Right cardiac atrium (tissue), 5 donors: ENCODE results near the gene TTLL9. TPM values are rescaled to one million over a fixed set of nuclear protein-coding genes. Genes with fewer than 3 reads are reported as not detected.

Source experiments
- ATAC-seq, 2 donors: fragments of 200-7000 bp; cut with Tn5 transposase; one replicate each; pipeline versions ENCODE4 v1.8.0 to v1.9.1; 2020; ENCODE audit warnings: moderate library complexity in 2 of 2, mild to moderate bottlenecking in 1 of 2
- DNase-seq, 3 donors: peaks; one replicate each; pipeline ENCODE4 v3.0.0-alpha.2; 2020
- H3K27ac ChIP-seq: one replicate; pipeline ENCODE4 v1.5.1; 2013; ENCODE audit warnings: mild to moderate bottlenecking, low read length, control low read depth, moderate library complexity
- H3K27me3 ChIP-seq: one replicate; pipeline ENCODE4 v1.6.1; 2013; ENCODE audit not compliant: control insufficient read depth, insufficient read depth
- H3K4me1 ChIP-seq: one replicate; pipeline ENCODE4 v1.6.1; 2013; ENCODE audit warnings: low read length; ENCODE audit not compliant: control insufficient read depth, insufficient read depth
- H3K4me3 ChIP-seq: one replicate; pipeline ENCODE4 v1.5.1; 2013; ENCODE audit warnings: low read length, control low read depth
- H3K9me3 ChIP-seq: one replicate; pipeline ENCODE4 v1.6.1; 2013; ENCODE audit warnings: low read length; ENCODE audit not compliant: control insufficient read depth
- WGBS: extraction: QIAGEN DNeasy Blood & Tissue Kit; methylation state at CpG from one replicate; pipeline ENCODE4 v1.1.7; 2013; 5-methylcytosine and 5-hydroxymethylcytosine counted together
- intact Hi-C, 4 donors: fragments of 100-400 bp; cut with DNase I; formaldehyde crosslinking; loops; one replicate each; pipeline versions ENCODE4 v1.11.0 to v1.14.0; 2022 to 2023
- polyA plus RNA-seq: library from polyadenylated mRNA; stranded (reverse); fragments of 200-250 nt; gene quantifications from one replicate; pipeline ENCODE4 v1.2.3, GENCODE V29; 2013
- total RNA-seq, 4 donors: library from RNA; stranded (reverse); fragmentation: NEBNext Ultra II Directional; extraction: Animal tissue kit (Norgen Biotek cat#: 25700); gene quantifications; one replicate each; pipeline ENCODE4 v1.2.1, GENCODE V29; 2021
- donor health status: healthy with polysubstance abuse.
- donor health status: DM: no; HTN: yes; CAD: no.
- donor health status: DM: no; HTN: no; CAD: no.
- donor health status: DM: no; HTN: yes; CAD: no; lungs with severe emphysema.
- donor health status: DM: yes; HTN: yes; CAD: no.

The TTLL9 gene
- total and polyA plus RNA-seq, 5 donors = 0.14 to 0.19 (median 0.15) TPM; not detected in 2

DNA sequence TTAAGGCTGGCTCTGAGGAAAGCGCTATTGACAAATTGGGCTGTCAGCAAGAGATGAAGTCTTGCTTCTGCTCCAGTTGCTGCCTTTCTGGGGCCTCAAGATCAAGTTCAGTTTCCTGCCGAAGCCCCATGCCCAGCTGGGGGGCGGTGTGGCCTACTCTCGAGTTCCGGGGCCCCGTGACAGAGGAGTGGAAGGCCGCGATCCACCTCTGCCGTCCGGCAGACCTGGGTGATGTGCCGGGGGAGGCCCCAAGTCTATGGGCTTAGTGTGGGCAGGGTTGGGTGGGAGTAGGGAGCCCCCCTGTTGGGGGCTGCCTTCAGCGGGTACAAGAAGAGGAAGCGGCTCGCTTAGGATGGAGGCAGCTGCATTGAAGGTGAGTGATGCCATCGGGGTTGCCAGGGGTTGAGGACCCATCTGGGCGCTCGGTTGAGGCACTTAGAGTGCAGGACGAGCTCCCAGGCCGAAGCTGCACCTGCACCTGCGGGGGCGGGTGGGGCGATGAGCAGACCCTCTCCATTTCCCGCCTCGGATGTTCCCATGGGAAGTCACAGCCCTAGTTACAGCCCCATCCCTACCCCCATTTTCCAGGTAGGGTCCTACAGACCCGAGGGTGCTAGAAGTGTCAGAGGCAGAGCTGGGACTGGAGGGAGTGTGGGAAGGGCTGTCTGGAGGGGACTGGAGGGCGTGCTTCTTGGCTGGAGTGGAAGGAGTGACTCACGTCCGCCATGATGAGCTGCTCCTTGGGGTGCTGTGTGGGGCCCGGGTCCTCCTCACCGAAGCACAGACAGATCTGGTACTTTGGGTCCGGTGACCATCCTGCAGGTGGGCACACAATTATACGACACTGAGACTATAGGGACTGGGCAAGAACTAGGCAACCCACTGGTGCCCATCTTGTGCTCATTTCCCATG is 22.1 kb upstream of the TTLL9 start:
- intact Hi-C loops = no loop called here
- Histone ChIP-seq H3K27me3 (no peaks in the 10 kb centered on the region), H3K9me3 (no peaks in the 10 kb centered on the region), H3K4me1 (no peaks in the 10 kb centered on the region), H3K27ac (no peak overlapping the region), H3K4me3 (no peak overlapping the region)
- DNase-seq (peak in 1 of 3 donors; percentile 15), ATAC-seq (no peak)
- WGBS = 86% methylated on average over 32 of the region's 32 CpGs

DNA sequence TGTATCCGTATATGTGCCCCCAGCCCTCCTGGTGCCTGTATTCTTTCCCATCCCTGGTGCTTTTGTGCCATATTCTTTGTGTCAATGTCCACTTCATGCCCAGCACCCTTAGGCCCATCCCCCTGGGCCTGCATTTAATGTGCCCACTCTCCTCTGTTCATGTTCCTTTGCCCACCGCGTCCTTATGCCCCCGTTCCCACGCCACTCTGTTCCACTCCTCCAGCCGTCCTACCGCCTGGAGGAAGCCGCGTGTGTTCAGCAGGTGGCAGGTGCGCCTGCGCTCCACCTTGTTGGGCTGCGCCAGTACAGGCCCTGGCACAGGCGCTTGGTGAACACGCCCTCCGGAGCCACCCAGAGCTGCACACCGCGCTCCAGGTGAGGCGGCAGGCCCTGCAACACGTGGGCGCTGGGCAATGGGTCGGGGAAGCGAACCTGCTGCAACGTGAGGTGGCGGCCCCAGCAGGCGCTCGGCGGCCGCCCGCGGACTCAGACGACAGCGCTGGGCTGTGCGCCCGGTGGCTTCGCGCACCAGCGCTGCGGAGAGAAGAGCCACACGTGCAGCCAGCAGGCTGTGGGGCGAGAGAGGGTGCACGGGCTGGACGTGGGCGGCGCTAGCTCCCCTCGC is 21.0 kb upstream of the TTLL9 start:
- no peaks in the 10 kb centered on the region for H3K27me3 ChIP-seq
- WGBS = 30% methylated on average over 45 of the region's 45 CpGs
- no peak overlapping the region for H3K4me3 ChIP-seq
- DNase-seq (peak in 1 of 3 donors; percentile 37), ATAC-seq (no peak)
- no peak overlapping the region for H3K27ac ChIP-seq
- intact Hi-C loops = no loop called here
- H3K4me1 ChIP-seq = no peaks in the 10 kb centered on the region
- no peaks in the 10 kb centered on the region for H3K9me3 ChIP-seq

DNA sequence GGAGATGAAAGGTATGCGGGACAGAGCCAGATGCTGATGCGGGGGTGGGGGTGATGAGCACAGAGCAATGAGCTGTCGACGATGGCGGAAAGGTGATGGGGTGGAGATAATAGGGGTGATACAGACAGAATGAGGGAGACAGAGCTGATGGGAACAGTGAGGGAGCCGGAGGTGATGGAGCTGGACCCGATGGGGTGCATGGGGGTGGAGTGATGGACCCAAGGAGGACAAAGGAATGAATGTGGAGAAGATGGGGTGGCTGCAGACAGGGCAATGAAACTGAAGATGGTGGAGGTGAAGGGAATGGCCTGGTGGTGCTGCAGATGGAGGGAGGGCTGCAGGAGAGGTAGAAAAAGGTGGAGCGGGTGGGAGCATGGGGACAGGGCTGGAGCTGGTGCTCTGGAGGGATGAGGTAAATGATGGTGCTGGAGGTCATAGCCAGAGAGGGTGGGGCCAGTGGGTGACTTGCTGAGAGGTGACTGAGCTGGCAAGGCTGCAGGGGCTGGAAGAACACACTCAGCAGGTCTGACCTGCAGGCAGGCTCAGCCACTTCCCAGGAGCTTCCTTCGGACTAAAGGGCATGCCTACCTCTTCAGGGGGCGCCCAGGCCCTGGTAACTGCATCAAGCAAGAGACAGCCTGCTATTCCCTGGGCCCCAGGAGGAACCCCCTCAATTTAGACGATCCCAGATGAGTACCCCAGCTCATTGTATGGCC is 19.0 kb upstream of the TTLL9 start:
- Histone ChIP-seq H3K4me1 (no peaks in the 10 kb centered on the region), H3K4me3 (no peak overlapping the region), H3K27ac (no peak overlapping the region), H3K9me3 (no peaks in the 10 kb centered on the region), H3K27me3 (no peaks in the 10 kb centered on the region)
- intact Hi-C loops = loop anchor here (5.0 to 10.0 kb wide), 5 partner anchors 101 to 243 kb away; partner anchors contain the start of gene PDRG1 (in 3 of the 4)
- DNase-seq = peak in 1 of 3 donors; percentile 16
- no peak for ATAC-seq
- 68% methylated on average over 11 of the region's 11 CpGs for WGBS

DNA sequence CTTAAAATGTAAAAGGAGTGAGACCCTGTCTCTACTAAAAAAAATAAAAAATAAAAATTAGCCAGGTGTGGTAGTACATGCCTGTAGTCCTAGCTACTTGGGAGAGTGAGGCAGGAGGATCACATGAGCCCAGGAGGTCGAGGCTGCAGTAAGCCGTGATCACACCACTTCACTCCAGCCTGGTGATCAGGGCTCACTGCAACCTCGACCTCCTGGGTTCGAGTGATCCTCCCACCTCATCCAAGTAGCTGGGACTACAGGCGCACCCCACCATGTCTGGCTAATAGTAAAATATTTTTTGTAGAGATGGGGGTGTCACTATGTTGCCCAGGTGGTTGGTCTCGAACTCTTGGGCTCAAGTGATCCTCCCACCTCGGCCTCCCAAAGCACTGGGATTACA is 17.0 kb upstream of the TTLL9 start:
- no peaks in the 10 kb centered on the region for H3K4me1 ChIP-seq
- peak in 1 of 3 donors; percentile 10 for DNase-seq
- intact Hi-C loops = loop anchor here (2.0 to 10.0 kb wide), 6 partner anchors 99 to 241 kb away; partner anchors contain the start of gene PDRG1 (in 4 of the 4)
- H3K9me3 ChIP-seq = no peaks in the 10 kb centered on the region
- no peak overlapping the region for H3K27ac ChIP-seq
- ATAC-seq = no peak
- H3K27me3 ChIP-seq = no peaks in the 10 kb centered on the region
- 81% methylated on average over 7 of the region's 7 CpGs for WGBS
- no peak overlapping the region for H3K4me3 ChIP-seq

DNA sequence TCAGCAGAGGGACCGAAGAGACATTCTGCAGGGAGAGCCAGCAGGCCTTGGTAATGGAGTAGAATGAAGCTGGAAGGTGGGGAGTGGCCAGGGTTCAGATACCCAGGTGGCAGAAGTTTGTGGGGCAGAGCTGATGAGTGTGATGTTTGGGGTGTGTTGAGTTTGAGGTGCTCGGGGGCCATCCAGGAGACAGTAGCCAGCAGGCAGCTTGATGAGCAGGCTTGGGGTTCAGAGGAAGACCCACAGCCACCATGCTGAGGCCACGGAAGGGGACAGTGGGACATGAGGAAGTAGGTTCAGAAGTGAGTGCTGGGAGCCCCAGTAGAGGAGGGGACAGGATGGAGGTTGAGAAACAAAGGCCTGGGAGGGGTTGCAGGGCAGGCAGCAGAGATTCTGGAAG is 13.9 kb upstream of the TTLL9 start:
- 68% methylated on average over 3 of the region's 3 CpGs for WGBS
- Histone ChIP-seq H3K27ac (no peak overlapping the region), H3K4me3 (no peak overlapping the region), H3K27me3 (no peaks in the 10 kb centered on the region), H3K4me1 (no peaks in the 10 kb centered on the region), H3K9me3 (no peaks in the 10 kb centered on the region)
- intact Hi-C loops = loop anchor here in 3 of 4 donors (10.0 kb wide), 3 partner anchors 98 to 238 kb away; partner anchors contain the start of gene PDRG1 (in 1 of the 3)
- ATAC-seq = no peak
- DNase-seq = peak in 1 of 3 donors; percentile 3

DNA sequence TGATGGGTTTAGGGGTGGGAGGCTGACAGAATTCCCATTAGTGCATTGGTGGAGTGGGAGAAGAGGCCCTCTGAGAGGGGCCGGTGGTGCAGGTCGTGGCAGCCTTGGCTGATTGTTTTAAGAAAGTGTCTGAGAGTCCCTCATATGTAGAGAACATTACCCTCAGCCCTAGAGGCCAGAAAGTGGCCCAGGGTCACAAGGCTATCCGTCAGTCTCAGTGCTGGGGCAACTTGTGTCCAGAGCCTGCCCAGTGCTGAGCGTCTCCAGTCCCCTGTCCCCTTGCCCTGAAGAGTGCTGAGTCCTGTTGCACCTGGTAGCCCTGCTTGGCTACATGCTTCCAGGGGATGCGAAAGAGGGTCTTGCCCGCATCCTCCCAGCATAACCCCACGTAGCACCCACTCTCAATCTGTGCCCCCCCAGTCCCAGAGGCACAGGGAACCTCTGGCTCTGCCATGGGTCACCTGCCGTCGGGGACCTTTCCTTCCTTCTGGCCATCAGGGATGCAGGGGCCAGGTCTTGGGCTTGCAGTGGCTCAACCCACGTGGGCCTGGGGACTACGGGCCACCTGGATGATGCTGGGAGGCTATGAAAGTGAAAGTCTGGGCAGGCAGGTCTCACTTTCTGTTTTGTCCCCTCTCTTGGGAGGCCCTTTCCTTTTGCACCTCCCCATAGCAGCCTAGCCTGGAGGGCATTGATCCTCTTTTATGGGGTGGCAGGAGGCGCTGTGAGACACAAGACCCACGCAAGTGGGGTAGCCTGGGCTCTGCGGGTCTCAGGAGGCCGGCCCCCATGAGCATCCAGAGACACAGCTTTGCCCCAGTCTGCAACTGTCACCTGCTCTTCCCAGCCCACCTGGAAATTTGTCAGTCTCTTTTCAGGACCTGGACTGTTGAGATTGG is 12.3 kb upstream of the TTLL9 start:
- Histone ChIP-seq H3K27ac (no peak overlapping the region), H3K9me3 (no peaks in the 10 kb centered on the region), H3K27me3 (no peaks in the 10 kb centered on the region), H3K4me1 (no peaks in the 10 kb centered on the region), H3K4me3 (no peak overlapping the region)
- DNase-seq (peak in 1 of 3 donors; percentile 25), ATAC-seq (no peak)
- intact Hi-C loops = loop anchor here in 3 of 4 donors (10.0 kb wide), 3 partner anchors 97 to 237 kb away; partner anchors contain the start of gene PDRG1 (in 1 of the 3)
- WGBS = 78% methylated on average over 15 of the region's 15 CpGs

DNA sequence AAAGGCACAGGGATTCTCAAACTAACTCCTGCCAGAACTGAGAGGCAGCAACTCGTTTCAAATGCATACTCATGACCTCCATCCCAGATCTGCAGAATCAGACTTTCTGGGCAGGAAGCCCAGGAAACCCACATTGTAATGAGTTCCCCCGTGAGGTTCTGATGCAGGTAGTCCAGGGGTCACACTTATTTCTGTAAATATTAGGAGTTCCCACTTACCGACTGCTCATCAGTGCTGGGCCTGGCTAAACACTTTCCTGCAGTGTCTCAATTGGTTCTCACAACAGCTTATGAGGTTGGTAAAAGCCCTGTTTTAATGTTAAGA is 11.7 kb upstream of the TTLL9 start:
- intact Hi-C loops = loop anchor here in 3 of 4 donors (10.0 kb wide), 3 partner anchors 96 to 236 kb away; partner anchors contain the start of gene PDRG1 (in 1 of the 3)
- no peak for ATAC-seq
- H3K9me3 ChIP-seq = no peaks in the 10 kb centered on the region
- H3K4me1 ChIP-seq = no peaks in the 10 kb centered on the region
- H3K4me3 ChIP-seq = no peak overlapping the region
- no peaks in the 10 kb centered on the region for H3K27me3 ChIP-seq
- no peak for DNase-seq
- H3K27ac ChIP-seq = no peak overlapping the region
- WGBS = 46% methylated on average over 3 of the region's 3 CpGs

DNA sequence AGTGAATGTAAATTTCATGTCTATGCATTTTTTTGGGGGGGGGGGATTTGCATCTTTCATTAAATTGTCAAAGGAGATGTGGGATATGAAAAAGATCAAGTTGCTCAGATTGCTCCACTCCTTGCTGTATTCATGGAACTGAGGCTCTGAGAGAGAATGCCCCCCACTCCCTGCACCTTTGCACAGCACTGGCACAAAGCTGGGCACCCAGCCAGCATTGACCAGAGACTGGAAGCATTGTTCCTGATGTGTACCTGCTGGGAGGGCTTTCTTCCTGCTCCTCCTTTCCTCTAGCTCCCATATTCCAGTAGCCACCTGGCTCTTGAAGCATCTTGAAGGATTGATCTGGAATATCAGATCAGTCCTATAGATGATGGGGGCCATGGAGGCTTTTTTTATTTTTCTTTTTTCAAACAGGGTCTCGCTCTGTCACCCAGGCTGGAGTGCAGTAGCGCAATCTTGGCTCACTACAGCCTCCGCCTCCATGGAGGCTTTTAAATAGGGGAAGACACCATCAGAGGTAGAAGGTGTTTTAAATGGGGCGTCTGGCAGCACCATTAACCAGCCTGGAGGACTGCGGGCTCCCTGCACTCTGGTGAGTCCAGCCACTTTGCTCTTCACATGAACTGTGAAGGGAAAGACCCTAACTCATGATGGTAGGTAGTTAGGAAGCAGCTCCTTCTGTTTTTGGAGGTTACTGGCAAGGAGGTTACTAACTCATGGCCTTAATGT is 11.0 kb upstream of the TTLL9 start:
- Histone ChIP-seq H3K4me1 (no peaks in the 10 kb centered on the region), H3K9me3 (no peaks in the 10 kb centered on the region), H3K4me3 (no peak overlapping the region), H3K27ac (no peak overlapping the region), H3K27me3 (no peaks in the 10 kb centered on the region)
- ATAC-seq (no peak), DNase-seq (peak in 1 of 3 donors; percentile 42)
- intact Hi-C loops = loop anchor here in 3 of 4 donors (10.0 kb wide), 3 partner anchors 95 to 235 kb away; partner anchors contain the start of gene PDRG1 (in 1 of the 3)
- 95% methylated on average over 5 of the region's 5 CpGs for WGBS

DNA sequence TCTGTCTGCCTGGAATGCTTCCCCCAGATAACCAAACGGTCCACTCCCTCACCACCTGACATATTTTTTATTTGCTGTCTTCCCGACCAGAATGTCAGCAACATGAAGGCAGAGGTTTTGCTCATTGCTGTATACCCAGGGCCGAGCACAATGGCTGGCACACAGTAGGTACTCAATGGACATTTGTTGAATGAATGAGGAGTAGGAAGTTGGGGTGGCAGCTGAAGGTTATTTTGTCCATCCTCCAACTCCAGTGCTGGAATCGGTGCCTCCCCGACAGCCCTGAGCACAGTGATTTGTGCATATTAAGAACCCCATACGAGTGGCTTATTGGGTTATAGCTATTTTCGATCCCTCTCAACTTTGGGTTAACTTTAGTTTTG is 10.4 kb upstream of the TTLL9 start:
- DNase-seq (no peak), ATAC-seq (no peak)
- no peaks in the 10 kb centered on the region for H3K4me1 ChIP-seq
- WGBS = 58% methylated on average over 7 of the region's 7 CpGs
- H3K4me3 ChIP-seq = no peak overlapping the region
- intact Hi-C loops = loop anchor here in 3 of 4 donors (10.0 kb wide), 3 partner anchors 95 to 235 kb away; partner anchors contain the start of gene PDRG1 (in 1 of the 3)
- no peak overlapping the region for H3K27ac ChIP-seq
- no peaks in the 10 kb centered on the region for H3K9me3 ChIP-seq
- no peaks in the 10 kb centered on the region for H3K27me3 ChIP-seq
